IMR-90 (cell line): ENCODE measurements around the gene PAQR9. TPM values are rescaled to one million over a fixed set of nuclear protein-coding genes. Genes with fewer than 3 reads are reported as not detected.
A peak's percentile ranks its signal among the peaks of the same experiment; 100 is the strongest.

Experiments used
- ATAC-seq: fragments of 200-7000 bp; cut with Tn5 transposase; 2 replicates; pipeline ENCODE4 v1.9.1; 2020; ENCODE audit warnings: low read depth, mild to moderate bottlenecking, moderate library complexity
- BruUV-seq: library from RNA; stranded (reverse); fragments of 400-500 nt; replicated peaks from 2 replicates; lab custom pipeline; 2021; lab: Mats Ljungman, UMichigan
- CTCF ChIA-PET: fragments of 300-600 bp; formaldehyde crosslinking; extraction: SDS; loops from one replicate; lab custom pipeline; 2021; ENCODE audit warnings: antibody characterized with exemption; lab: Yijun Ruan, JAX
- POLR2A ChIA-PET: fragments of 300-600 bp; sonication (Branson Sonifier 250); formaldehyde crosslinking; loops from one replicate; lab custom pipeline; 2022; ENCODE audit warnings: antibody characterized with exemption; ENCODE audit not compliant: unreplicated experiment; lab: Charles Lee
- DNase-seq: peaks from one replicate; pipeline ENCODE4 v3.0.0; 2013
- H2AFZ ChIP-seq: replicated peaks from 2 replicates; pipeline ENCODE3; 2013; ENCODE audit warnings: low read length, mild to moderate bottlenecking; ENCODE audit not compliant: poor library complexity
- H2AK5ac ChIP-seq: 2 replicates; pipeline ENCODE4 v1.6.1; 2013; ENCODE audit warnings: low read depth, low read length, inconsistent platforms
- H2AK9ac ChIP-seq: replicated peaks from 2 replicates; pipeline ENCODE3; 2013; ENCODE audit warnings: mild to moderate bottlenecking, low read depth, low read length, moderate library complexity; ENCODE audit not compliant: poor library complexity
- H2BK120ac ChIP-seq: 2 replicates; pipeline ENCODE4 v1.6.1; 2013; ENCODE audit warnings: low read depth, low read length, inconsistent platforms
- H2BK15ac ChIP-seq: 3 replicates; pipeline ENCODE4 v1.6.1; 2013; ENCODE audit warnings: low read depth, low read length, inconsistent platforms
- H2BK20ac ChIP-seq: 2 replicates; pipeline ENCODE4 v1.6.1; 2013; ENCODE audit warnings: low read depth, mild to moderate bottlenecking, inconsistent platforms, low read length, moderate library complexity
- H2BK5ac ChIP-seq: 2 replicates; pipeline ENCODE4 v1.6.1; 2013; ENCODE audit warnings: mild to moderate bottlenecking, low read depth, low read length, inconsistent platforms; ENCODE audit not compliant: poor library complexity, severe bottlenecking
- H3K14ac ChIP-seq: replicated peaks from 2 replicates; pipeline ENCODE4 v1.6.1; 2013; ENCODE audit warnings: low read depth, low read length, inconsistent platforms
- H3K18ac ChIP-seq: 2 replicates; pipeline ENCODE4 v1.6.1; 2013; ENCODE audit warnings: low read depth, low read length, control low read depth
- H3K23ac ChIP-seq: 2 replicates; pipeline ENCODE4 v1.6.1; 2013; ENCODE audit warnings: low read depth, low read length, inconsistent platforms
- H3K27ac ChIP-seq: 2 replicates; pipeline ENCODE4 v1.5.1; 2013; ENCODE audit warnings: mild to moderate bottlenecking, control low read depth, low read length; ENCODE audit not compliant: insufficient read depth
- H3K27me3 ChIP-seq: 2 replicates; pipeline ENCODE4 v1.6.1; 2013; ENCODE audit warnings: low read length; ENCODE audit not compliant: control insufficient read depth, insufficient read depth
- H3K36me3 ChIP-seq: 2 replicates; pipeline ENCODE4 v1.6.1; 2013; ENCODE audit warnings: low read length, mixed read lengths; ENCODE audit not compliant: control insufficient read depth, insufficient read depth
- H3K4ac ChIP-seq: 2 replicates; pipeline ENCODE4 v1.6.1; 2013; ENCODE audit warnings: low read depth, low read length, inconsistent platforms
- H3K4me1 ChIP-seq: 2 replicates; pipeline ENCODE4 v1.6.1; 2013; ENCODE audit warnings: low read length, mixed read lengths; ENCODE audit not compliant: control insufficient read depth, insufficient read depth
- H3K4me2 ChIP-seq: 2 replicates; pipeline ENCODE4 v1.6.1; 2013; ENCODE audit warnings: low read depth, mild to moderate bottlenecking, control low read depth, low read length, moderate library complexity
- H3K4me3 ChIP-seq: 2 replicates; pipeline ENCODE4 v1.5.1; 2013; ENCODE audit warnings: low read depth, mild to moderate bottlenecking, control low read depth, low read length, moderate library complexity; ENCODE audit not compliant: insufficient read depth
- H3K56ac ChIP-seq: 2 replicates; pipeline ENCODE4 v1.6.1; 2013; ENCODE audit warnings: low read length, inconsistent platforms; ENCODE audit not compliant: insufficient read depth; ENCODE audit errors: extremely low read depth
- H3K79me1 ChIP-seq, 2 experiments: 2 replicates each; pipeline ENCODE4 v1.6.1; 2013; ENCODE audit warnings: low read length in 2 of 2, inconsistent platforms in 1 of 2, low read depth in 1 of 2
- H3K9ac ChIP-seq: 2 replicates; pipeline ENCODE4 v1.6.1; 2013; ENCODE audit warnings: low read depth, low read length, control low read depth
- H3K9me1 ChIP-seq: 2 replicates; pipeline ENCODE4 v1.6.1; 2013; ENCODE audit warnings: low read length, inconsistent platforms; ENCODE audit not compliant: insufficient read depth
- H3K9me3 ChIP-seq: 2 replicates; pipeline ENCODE4 v1.6.1; 2013; ENCODE audit warnings: low read length; ENCODE audit not compliant: control insufficient read depth, insufficient read depth
- H4K20me1 ChIP-seq: 2 replicates; pipeline ENCODE4 v1.6.1; 2013; ENCODE audit warnings: low read length, inconsistent platforms; ENCODE audit not compliant: insufficient read depth
- H4K5ac ChIP-seq: 2 replicates; pipeline ENCODE4 v1.6.1; 2013; ENCODE audit warnings: mild to moderate bottlenecking, low read depth, low read length, control low read depth
- H4K8ac ChIP-seq, 2 experiments: 2 replicates each; pipeline ENCODE4 v1.6.1; 2013; ENCODE audit warnings: low read depth in 2 of 2, low read length in 2 of 2, control low read depth in 1 of 2, inconsistent platforms in 1 of 2
- H4K91ac ChIP-seq: 2 replicates; pipeline ENCODE4 v1.6.1; 2013; ENCODE audit warnings: low read depth, low read length, inconsistent platforms; ENCODE audit not compliant: insufficient read depth
- BHLHE40 ChIP-seq: fragments of 150-350 bp; IDR thresholded peaks from 2 replicates; pipeline ENCODE4 v1.6.1; 2016; ENCODE audit warnings: mild to moderate bottlenecking, low read depth, low read length
- CHD1 ChIP-seq: IDR thresholded peaks from 2 replicates; pipeline ENCODE4 v1.6.1; 2012; ENCODE audit warnings: low read depth, low read length, improper control_type of control experiment
- CTCF ChIP-seq: conservative IDR thresholded peaks from 2 replicates; pipeline ENCODE4 v1.5.1; 2012; ENCODE audit warnings: mild to moderate bottlenecking, low read depth, low read length, improper control_type of control experiment
- ELK1 ChIP-seq: fragments of 150-350 bp; IDR thresholded peaks from 2 replicates; pipeline ENCODE4 v1.6.1; 2016; ENCODE audit warnings: low read depth, mild to moderate bottlenecking, low read length, moderate library complexity, borderline replicate concordance
- FOS ChIP-seq: fragments of 150-350 bp; IDR thresholded peaks from 2 replicates; pipeline ENCODE4 v1.6.1; 2016; ENCODE audit warnings: low read depth, low read length
- MAZ ChIP-seq: IDR thresholded peaks from 2 replicates; pipeline ENCODE4 v1.6.1; 2012; ENCODE audit warnings: low read depth, mild to moderate bottlenecking, low read length, improper control_type of control experiment, moderate library complexity, borderline replicate concordance
- NFE2L2 ChIP-seq: fragments of 150-350 bp; IDR thresholded peaks from 2 replicates; pipeline ENCODE4 v1.6.1; 2016; ENCODE audit warnings: low read depth, mild to moderate bottlenecking, low read length
- WGBS, 2 experiments: methylation state at CpG; one replicate each; pipeline versions ENCODE4 v1.1.5 to v1.1.7; 2013; ENCODE audit warnings: missing lambda C conversion rate in 2 of 2; ENCODE audit not compliant: insufficient read length in 1 of 2; ENCODE audit errors: extremely low coverage in 2 of 2; 5-methylcytosine and 5-hydroxymethylcytosine counted together
- dilution Hi-C: fragments of 300-500 bp; cut with HindIII; formaldehyde crosslinking; loops from one replicate; pipeline ENCODE4 v1.14.3; 2018; ENCODE audit warnings: low sequenced_read_pairs; ENCODE audit not compliant: unreplicated experiment
- in situ Hi-C: fragments of 300-500 bp; cut with MboI; formaldehyde crosslinking; loops from 3 replicates; pipeline ENCODE4 v1.14.3; 2019; ENCODE audit warnings: low sequenced_read_pairs, inconsistent platforms, mixed read lengths
- intact Hi-C: fragments of 100-400 bp; cut with micrococcal nuclease; formaldehyde crosslinking; loops from 2 replicates; pipeline ENCODE4 v1.10.0; 2022
- polyA plus RNA-seq, 3 experiments: library from polyadenylated mRNA; depleted of rRNA; stranded (reverse); fragments of >200 nt; gene quantifications; 2 replicates each; pipeline ENCODE4 v1.2.3, GENCODE V29; 2012; ENCODE audit warnings: low replicate concordance in 1 of 3
- total RNA-seq: library from RNA; depleted of rRNA; stranded (reverse); fragments of >200 nt; gene quantifications from 2 replicates; pipeline ENCODE4 v1.2.3, GENCODE V29; 2012

Gene PAQR9
- total and polyA plus RNA-seq, 2 of the 4 experiments (the other 2 are of a cell fraction): 0.05 TPM; not detected in 1

DNA sequence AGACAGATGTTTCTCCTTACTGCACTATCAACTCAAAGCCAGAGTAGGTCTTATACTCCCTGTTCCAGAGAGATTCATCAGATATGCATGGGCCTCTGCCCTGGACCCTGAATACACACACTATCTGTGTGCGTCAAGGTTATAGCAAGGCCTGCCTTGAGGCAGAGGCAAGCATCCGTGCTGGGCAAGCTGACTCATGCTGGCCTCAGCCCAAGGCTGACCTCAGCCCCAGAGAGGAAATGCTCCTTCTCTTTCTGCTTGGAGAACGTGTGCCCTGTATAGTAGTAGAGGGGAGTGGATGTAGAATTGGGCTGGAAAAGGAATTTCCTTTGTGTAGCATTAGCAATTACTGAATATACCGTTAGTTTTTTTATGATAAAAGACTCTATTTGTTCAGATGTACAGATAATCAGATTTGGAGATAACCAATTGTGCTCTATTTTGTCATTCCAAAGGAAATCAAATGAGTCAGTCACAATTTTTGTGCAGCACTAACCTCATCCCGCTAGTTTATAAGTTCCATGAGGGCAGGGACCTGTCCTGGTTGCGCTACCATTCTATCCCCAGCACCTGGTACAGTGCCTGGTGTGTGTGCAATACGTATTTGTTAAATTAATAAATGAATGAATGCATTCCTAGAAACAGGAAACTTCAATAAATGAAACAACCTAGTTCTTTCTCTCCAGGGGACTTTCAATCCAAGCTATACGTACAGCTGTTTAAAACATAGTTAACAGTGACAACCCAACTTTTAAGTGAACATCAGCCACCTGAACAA, 13.3 kb upstream of the PAQR9 start:
- Histone ChIP-seq H3K4ac (0 out of 2 replicates have a peak overlapping the region, but pooled peaks have one; percentile 27), H3K9me3 (no peaks in the 10 kb centered on the region), H3K79me1 (no peaks in the 10 kb centered on the region), H2BK20ac (no peak overlapping the region), H4K20me1 (no peaks in the 10 kb centered on the region), H2AK9ac (no peak overlapping the region), H3K4me2 (no peak overlapping the region), H4K5ac (no peak overlapping the region), H3K27me3 (peaks cover 10% of the 10 kb centered on the region), H3K27ac (no peak overlapping the region), H3K4me3 (no peak overlapping the region), H3K14ac (no peak overlapping the region), H2AFZ (no peak overlapping the region), H2BK120ac (peak overlapping the region; percentile 35; the same call in 1 of the 2 replicates), H3K23ac (no peak overlapping the region), H4K91ac (no peak overlapping the region), H3K9me1 (no peaks in the 10 kb centered on the region), H3K9ac (no peak overlapping the region), H3K56ac (no peak overlapping the region), H4K8ac (no peak overlapping the region), H2BK5ac (no peak overlapping the region), H3K4me1 (no peaks in the 10 kb centered on the region), H3K18ac (no peak overlapping the region), H3K36me3 (no peaks in the 10 kb centered on the region), H2BK15ac (no peak overlapping the region), H2AK5ac (no peak overlapping the region)
- in situ Hi-C loops: no loop called here
- TF ChIP-seq CHD1: no peak
- TF ChIP-seq CTCF: no peak
- peak; percentile 75 for TF ChIP-seq NFE2L2
- peak; percentile 16; the same call in 1 of the 2 replicates for TF ChIP-seq BHLHE40
- no peak for TF ChIP-seq ELK1
- TF ChIP-seq MAZ: no peak
- peak; percentile 77 for TF ChIP-seq FOS
- peak; percentile 100 for ATAC-seq
- ChIA-PET POLR2A (no interaction called here), CTCF (interaction anchor here (0.5 to 0.6 kb wide), 3 partner anchors 62 to 392 kb away, joined by 3 read pairs; no protein-coding TSS in a partner anchor)
- dilution Hi-C loops: no loop called here
- intact Hi-C loops: no loop called here
- no CpG with 5 or more reads among the region's 8 CpGs for WGBS, 2 experiments
- no TSS peak for BruUV-seq
- peak; percentile 96 for DNase-seq
